Keratinocyte (primary cell): ENCODE results near the gene BCL2. TPM values are rescaled to one million over a fixed set of nuclear protein-coding genes. Genes with fewer than 3 reads are reported as not detected.
A peak's percentile ranks its signal among the peaks of the same experiment; 100 is the strongest.

Experiments used
- DNase-seq: peaks from one replicate; pipeline ENCODE4 v3.0.0-alpha.2; 2011; ENCODE audit warnings: low read depth, missing footprints, low spot score
- FAIRE-seq: peaks from 2 replicates; lab custom pipeline; 2011; peaks lifted over from hg19 to GRCh38; lab: Jason Lieb, UNC
- H2AFZ ChIP-seq: 2 replicates; pipeline ENCODE4 v1.6.0; 2012; ENCODE audit warnings: low read length, control low read depth, inconsistent platforms; ENCODE audit not compliant: control insufficient read depth
- H3K27ac ChIP-seq: 2 replicates; pipeline ENCODE4 v1.5.1; 2011; ENCODE audit warnings: low read length; ENCODE audit not compliant: control insufficient read depth, insufficient read depth
- H3K27me3 ChIP-seq: 3 replicates; pipeline ENCODE4 v1.6.0; 2011; ENCODE audit warnings: low read length; ENCODE audit not compliant: control insufficient read depth, insufficient read depth; ENCODE audit errors: extremely low read depth
- H3K36me3 ChIP-seq, 2 experiments: 2 replicates in 1 of 2; 3 replicates in 1 of 2; pipeline ENCODE4 v1.5.1; 2011; ENCODE audit warnings: low read length in 2 of 2, mild to moderate bottlenecking in 1 of 2; ENCODE audit not compliant: control insufficient read depth in 2 of 2, insufficient read depth in 2 of 2; ENCODE audit errors: extremely low read depth in 1 of 2
- H3K4me1 ChIP-seq: 3 replicates; pipeline ENCODE4 v1.5.1; 2011; ENCODE audit warnings: low read length; ENCODE audit not compliant: control insufficient read depth, insufficient read depth; ENCODE audit errors: extremely low read depth
- H3K4me2 ChIP-seq: 3 replicates; pipeline ENCODE4 v1.6.0; 2011; ENCODE audit warnings: low read depth, low read length; ENCODE audit not compliant: control insufficient read depth, insufficient read depth; ENCODE audit errors: extremely low read depth
- H3K4me3 ChIP-seq, 3 experiments: fragments of 200-600 bp in 1 of 3; sonication (generic) in 1 of 3; 2 replicates in 2 of 3; 3 replicates in 1 of 3; pipeline ENCODE4 v1.5.1; 2011 to 2016; ENCODE audit warnings: low read length in 3 of 3, mild to moderate bottlenecking in 3 of 3, control low read depth in 2 of 3, inconsistent platforms in 1 of 3, low read depth in 1 of 3, mixed read lengths in 1 of 3, mixed run types in 1 of 3, moderate library complexity in 1 of 3; ENCODE audit not compliant: control insufficient read depth in 2 of 3, insufficient read depth in 2 of 3; ENCODE audit errors: extremely low read depth in 1 of 3
- H3K79me2 ChIP-seq: 2 replicates; pipeline ENCODE4 v1.6.0; 2012; ENCODE audit warnings: low read length; ENCODE audit not compliant: control insufficient read depth, insufficient read depth
- H3K9ac ChIP-seq: 3 replicates; pipeline ENCODE4 v1.6.0; 2011; ENCODE audit warnings: low read length; ENCODE audit not compliant: control insufficient read depth, insufficient read depth; ENCODE audit errors: extremely low read depth
- H3K9me1 ChIP-seq: 3 replicates; pipeline ENCODE4 v1.6.0; 2011; ENCODE audit warnings: low read length; ENCODE audit not compliant: control insufficient read depth, insufficient read depth; ENCODE audit errors: extremely low read depth
- H3K9me3 ChIP-seq: 2 replicates; pipeline ENCODE4 v1.5.1; 2012; ENCODE audit warnings: low read depth, low read length; ENCODE audit not compliant: control insufficient read depth
- H4K20me1 ChIP-seq: 3 replicates; pipeline ENCODE4 v1.6.0; 2011; ENCODE audit warnings: low read length; ENCODE audit not compliant: control insufficient read depth, insufficient read depth; ENCODE audit errors: extremely low read depth
- CTCF ChIP-seq, 3 experiments: IDR thresholded peaks in 1 of 3; conservative IDR thresholded peaks in 1 of 3; optimal IDR thresholded peaks in 1 of 3; 2 replicates in 2 of 3; 3 replicates in 1 of 3; pipeline versions ENCODE3 to v1.5.1; 2011; ENCODE audit warnings: low read length in 3 of 3, mild to moderate bottlenecking in 3 of 3, moderate library complexity in 2 of 3, control low read depth in 1 of 3, inconsistent platforms in 1 of 3; ENCODE audit not compliant: insufficient read depth in 2 of 3; ENCODE audit errors: extremely low read depth in 1 of 3
- EZH2 ChIP-seq: IDR thresholded peaks from one replicate; pipeline ENCODE4 v1.6.1; 2012; ENCODE audit warnings: inconsistent platforms, mild to moderate bottlenecking, low read length, moderate library complexity
- dilution Hi-C: fragments of 300-500 bp; cut with MboI; formaldehyde crosslinking; loops from one replicate; pipeline ENCODE4 v1.7.0; 2020; ENCODE audit warnings: low sequenced_read_pairs; ENCODE audit not compliant: extremely low pct_ligation_motif_present
- polyA plus RNA-seq, 5 experiments: library from polyadenylated mRNA; depleted of rRNA in 3 of 5; stranded (reverse) in 3 of 5; stranded (forward) in 1 of 5; unstranded in 1 of 5; fragments of >200 nt; gene quantifications; 1 replicate in 1 of 5; 2 replicates in 3 of 5; 3 replicates in 1 of 5; pipeline versions ENCODE4 v1.2.1 to v1.2.3, GENCODE V29; 2011 to 2012; ENCODE audit warnings: missing spikeins in 2 of 5, low read depth in 1 of 5, low replicate concordance in 1 of 5

Gene BCL2
- polyA plus RNA-seq, 1 donor (not counting 4 experiments of a cell fraction or from before 2014, with no cell fraction given) = 0.30 TPM

- dilution Hi-C loops = no loop called here
- no peaks in the 10 kb centered on the region for H3K79me2 ChIP-seq
- no peaks in the 10 kb centered on the region for H4K20me1 ChIP-seq
- TF ChIP-seq EZH2 (no peak), CTCF (optimal IDR thresholded peaks at IDR 0.05 in 1 of 3, IDR thresholded peaks at IDR 0.05 in 1 of 3, conservative IDR thresholded peaks at IDR 0.05 in 1 of 3; ENCODE audit: extremely low read depth in 1 of 3, insufficient read depth in 2 of 3, low read length in 3 of 3) (no peak)
- no peaks in the 10 kb centered on the region for H3K9me3 ChIP-seq
- H3K27me3 ChIP-seq = peaks cover 3% of the 10 kb centered on the region
- no peak for DNase-seq
- H3K9ac ChIP-seq = no peak overlapping the region
- H3K4me3 ChIP-seq = no peak overlapping the region
- H3K27ac ChIP-seq = no peak overlapping the region
- H3K36me3 ChIP-seq = no peaks in the 10 kb centered on the region
- H3K4me2 ChIP-seq = peak overlapping the region; percentile 53
- no peak for FAIRE-seq
- no peaks in the 10 kb centered on the region for H3K9me1 ChIP-seq
- no peak overlapping the region for H2AFZ ChIP-seq
- H3K4me1 ChIP-seq = peaks cover 14% of the 10 kb centered on the region
These were observed 60.6 kb downstream of the BCL2 start for GRCh38 chr18:63258749-63259566.

- FAIRE-seq (no peak), DNase-seq (no peak)
- no peaks in the 10 kb centered on the region for H3K9me1 ChIP-seq
- H3K4me1 ChIP-seq = peaks cover 14% of the 10 kb centered on the region
- H3K27ac ChIP-seq = no peak overlapping the region
- TF ChIP-seq EZH2 = no peak
- H4K20me1 ChIP-seq = no peaks in the 10 kb centered on the region
- no peaks in the 10 kb centered on the region for H3K36me3 ChIP-seq
- H3K9ac ChIP-seq = no peak overlapping the region
- no peaks in the 10 kb centered on the region for H3K9me3 ChIP-seq
- peaks cover 3% of the 10 kb centered on the region for H3K27me3 ChIP-seq
- H3K4me3 ChIP-seq = no peak overlapping the region
- H3K79me2 ChIP-seq = no peaks in the 10 kb centered on the region
- dilution Hi-C loops = no loop called here
- H2AFZ ChIP-seq = no peak overlapping the region
- H3K4me2 ChIP-seq = no peak overlapping the region
These were observed 62.1 kb downstream of the BCL2 start for GRCh38 chr18:63257453-63257852.
